H9 (cell line): Measurements from ENCODE around the gene BLMH. TPM values are rescaled to one million over a fixed set of nuclear protein-coding genes. Genes with fewer than 3 reads are reported as not detected.

Experiments used
- DNase-seq: peaks from one replicate; pipeline ENCODE4 v3.0.0-alpha.2; 2017
- H2AFZ ChIP-seq: one replicate; pipeline ENCODE4 v1.6.1; 2013; ENCODE audit warnings: mild to moderate bottlenecking, low read length, control low read depth, moderate library complexity
- H2AK5ac ChIP-seq: 2 replicates; pipeline ENCODE4 v1.6.1; 2013; ENCODE audit warnings: low read length, control low read depth, mixed read lengths; ENCODE audit not compliant: insufficient read length
- H2BK120ac ChIP-seq: one replicate; pipeline ENCODE4 v1.6.1; 2013; ENCODE audit warnings: low read depth, mild to moderate bottlenecking, low read length, control low read depth, inconsistent platforms; ENCODE audit not compliant: poor library complexity, severe bottlenecking
- H2BK12ac ChIP-seq: 2 replicates; pipeline ENCODE4 v1.6.1; 2013; ENCODE audit warnings: low read length, control low read depth, mixed read lengths, low read depth; ENCODE audit not compliant: insufficient read length
- H2BK15ac ChIP-seq: 2 replicates; pipeline ENCODE4 v1.6.1; 2013; ENCODE audit warnings: low read depth, low read length, control low read depth
- H2BK20ac ChIP-seq: one replicate; pipeline ENCODE4 v1.6.1; 2013; ENCODE audit warnings: low read depth, mild to moderate bottlenecking, low read length, control low read depth, inconsistent platforms; ENCODE audit not compliant: poor library complexity, severe bottlenecking
- H2BK5ac ChIP-seq: 2 replicates; pipeline ENCODE4 v1.6.1; 2013; ENCODE audit warnings: low read length, control low read depth, mixed read lengths; ENCODE audit not compliant: insufficient read length
- H3K14ac ChIP-seq: 2 replicates; pipeline ENCODE4 v1.6.1; 2013; ENCODE audit warnings: low read length, control low read depth; ENCODE audit not compliant: insufficient read depth
- H3K18ac ChIP-seq: 2 replicates; pipeline ENCODE4 v1.6.1; 2013; ENCODE audit warnings: low read depth, mild to moderate bottlenecking, mixed read lengths, low read length, control low read depth; ENCODE audit not compliant: insufficient read length
- H3K23ac ChIP-seq: 2 replicates; pipeline ENCODE4 v1.6.1; 2013; ENCODE audit warnings: low read length, control low read depth, mixed read lengths, low read depth; ENCODE audit not compliant: insufficient read length
- H3K23me2 ChIP-seq: 2 replicates; pipeline ENCODE4 v1.6.1; 2013; ENCODE audit warnings: low read depth, mild to moderate bottlenecking, mixed read lengths, low read length, control low read depth; ENCODE audit not compliant: insufficient read length, poor library complexity, severe bottlenecking
- H3K27ac ChIP-seq: 2 replicates; pipeline ENCODE4 v1.5.1; 2013; ENCODE audit warnings: low read length, control low read depth, mixed read lengths, low read depth; ENCODE audit not compliant: insufficient read length
- H3K27me3 ChIP-seq: 2 replicates; pipeline ENCODE4 v1.6.1; 2013; ENCODE audit warnings: low read length, control low read depth, inconsistent platforms; ENCODE audit not compliant: insufficient read depth
- H3K4ac ChIP-seq: 2 replicates; pipeline ENCODE4 v1.6.1; 2013; ENCODE audit warnings: low read depth, mild to moderate bottlenecking, control low read depth, inconsistent platforms, low read length, moderate library complexity
- H3K4me1 ChIP-seq: 2 replicates; pipeline ENCODE4 v1.6.1; 2013; ENCODE audit warnings: low read length, control low read depth, inconsistent platforms; ENCODE audit not compliant: insufficient read depth
- H3K4me2 ChIP-seq: 2 replicates; pipeline ENCODE4 v1.6.1; 2013; ENCODE audit warnings: low read length, control low read depth, mixed read lengths; ENCODE audit not compliant: insufficient read length, insufficient read depth
- H3K56ac ChIP-seq: 2 replicates; pipeline ENCODE4 v1.6.1; 2013; ENCODE audit warnings: low read depth, mild to moderate bottlenecking, mixed read lengths, low read length, control low read depth; ENCODE audit not compliant: insufficient read length
- H3K79me1 ChIP-seq: 2 replicates; pipeline ENCODE4 v1.6.1; 2013; ENCODE audit warnings: low read depth, mild to moderate bottlenecking, moderate library complexity, low read length, control low read depth, inconsistent platforms; ENCODE audit not compliant: insufficient read depth, poor library complexity, severe bottlenecking
- H3K79me2 ChIP-seq: 2 replicates; pipeline ENCODE4 v1.6.1; 2013; ENCODE audit warnings: low read length, control low read depth, inconsistent platforms; ENCODE audit not compliant: insufficient read depth
- H3K9ac ChIP-seq: 2 replicates; pipeline ENCODE4 v1.6.1; 2013; ENCODE audit warnings: low read length, control low read depth, mixed read lengths; ENCODE audit not compliant: insufficient read length; ENCODE audit errors: extremely low read depth
- H3K9me3 ChIP-seq: one replicate; pipeline ENCODE4 v1.6.1; 2013; ENCODE audit warnings: low read depth, low read length, inconsistent platforms; ENCODE audit not compliant: control insufficient read depth
- H3T11ph ChIP-seq: one replicate; pipeline ENCODE4 v1.6.1; 2013; ENCODE audit warnings: mild to moderate bottlenecking, low read length, control low read depth, inconsistent platforms
- H4K20me1 ChIP-seq: one replicate; pipeline ENCODE4 v1.6.1; 2013; ENCODE audit not compliant: control insufficient read depth, insufficient read length, insufficient read depth
- H4K5ac ChIP-seq: 2 replicates; pipeline ENCODE4 v1.6.1; 2013; ENCODE audit warnings: low read depth, mild to moderate bottlenecking, mixed read lengths, low read length, control low read depth; ENCODE audit not compliant: insufficient read length
- H4K8ac ChIP-seq: replicated peaks from 2 replicates; pipeline ENCODE4 v1.6.1; 2013; ENCODE audit warnings: low read length, control low read depth, mixed read lengths, low read depth; ENCODE audit not compliant: insufficient read length
- H4K91ac ChIP-seq: 2 replicates; pipeline ENCODE4 v1.6.1; 2013; ENCODE audit warnings: low read depth, mild to moderate bottlenecking, moderate library complexity, mixed read lengths, low read length, control low read depth; ENCODE audit not compliant: insufficient read length
- H3K27ac Mint-ChIP-seq, 3 experiments: 2 replicates in 2 of 3; 3 replicates in 1 of 3; pipeline ENCODE4 v1.8.0; 2020 to 2021; ENCODE audit warnings: mixed read lengths in 3 of 3, mild to moderate bottlenecking in 1 of 3, moderate library complexity in 1 of 3
- H3K27me3 Mint-ChIP-seq: 2 replicates; pipeline ENCODE4 v1.8.0; 2021; ENCODE audit warnings: low read depth, mild to moderate bottlenecking, moderate library complexity, mixed read lengths
- H3K36me3 Mint-ChIP-seq, 3 experiments: 2 replicates in 2 of 3; 3 replicates in 1 of 3; pipeline ENCODE4 v1.8.0; 2020 to 2021; ENCODE audit warnings: low read depth in 3 of 3, mixed read lengths in 3 of 3; ENCODE audit not compliant: insufficient read depth in 1 of 3
- H3K4me1 Mint-ChIP-seq, 2 experiments: 2 replicates each; pipeline ENCODE4 v1.8.0; 2020; ENCODE audit warnings: mixed read lengths in 2 of 2
- H3K4me3 Mint-ChIP-seq, 2 experiments: 2 replicates in 1 of 2; 3 replicates in 1 of 2; pipeline ENCODE4 v1.8.0; 2020 to 2021; ENCODE audit warnings: mild to moderate bottlenecking in 2 of 2, mixed read lengths in 2 of 2, moderate library complexity in 1 of 2
- H3K9me3 Mint-ChIP-seq, 2 experiments: 2 replicates in 1 of 2; 3 replicates in 1 of 2; pipeline ENCODE4 v1.8.0; 2020; ENCODE audit warnings: mild to moderate bottlenecking in 2 of 2, mixed read lengths in 2 of 2, moderate library complexity in 1 of 2
- CTCF ChIP-seq: fragments of 200-600 bp; sonication (generic); conservative IDR thresholded peaks from 3 replicates; pipeline ENCODE4 v1.8.0; 2021; ENCODE audit warnings: antibody characterized with exemption, mild to moderate bottlenecking
- WGBS: extraction: QIAGEN DNeasy Blood & Tissue Kit; methylation state at CpG from one replicate; pipeline ENCODE4 v1.1.7; 2013; ENCODE audit warnings: missing lambda C conversion rate, low lambda C conversion rate, mixed read lengths; ENCODE audit not compliant: insufficient read length; ENCODE audit errors: extremely low coverage; 5-methylcytosine and 5-hydroxymethylcytosine counted together
- total RNA-seq: library from RNA; stranded (reverse); gene quantifications from 2 replicates; pipeline ENCODE4 v1.2.1, GENCODE V29; 2021

Gene BLMH
- total RNA-seq, 1 experiment from 2014 or later, result 74.7 TPM

GRCh38 chr17:30274887-30275286 lies 16.9 kb downstream of the BLMH start:
- H4K91ac ChIP-seq, result no peak overlapping the region
- no peak overlapping the region for H3K27ac Mint-ChIP-seq
- no peak overlapping the region for H3K56ac ChIP-seq
- no peak overlapping the region for H3T11ph ChIP-seq
- no peak overlapping the region for H3K18ac ChIP-seq
- peaks cover 19 to 60% (median 44%) of the 10 kb centered on the region in 3 experiments; a peak in 6 of 7 replicates for H3K36me3 Mint-ChIP-seq
- H3K4ac ChIP-seq, result no peak overlapping the region
- H3K23ac ChIP-seq, result no peak overlapping the region
- no peak overlapping the region for H3K27ac ChIP-seq
- H3K79me2 ChIP-seq, result no peaks in the 10 kb centered on the region
- H3K14ac ChIP-seq, result no peak overlapping the region
- no peaks in the 10 kb centered on the region for H3K23me2 ChIP-seq
- no peak overlapping the region for H2BK120ac ChIP-seq
- H3K4me1 ChIP-seq, result no peaks in the 10 kb centered on the region
- H2BK12ac ChIP-seq, result no peak overlapping the region
- H3K4me1 Mint-ChIP-seq, result no peaks in the 10 kb centered on the region
- H3K9me3 Mint-ChIP-seq, result no peaks in the 10 kb centered on the region
- no peak overlapping the region for H2AK5ac ChIP-seq
- H3K27me3 ChIP-seq, result no peaks in the 10 kb centered on the region
- TF ChIP-seq CTCF, result no peak
- no peak overlapping the region for H3K4me2 ChIP-seq
- no peaks in the 10 kb centered on the region for H3K27me3 Mint-ChIP-seq
- no peak overlapping the region for H3K4me3 Mint-ChIP-seq
- H3K9me3 ChIP-seq, result no peaks in the 10 kb centered on the region
- no peaks in the 10 kb centered on the region for H4K20me1 ChIP-seq
- H2BK20ac ChIP-seq, result no peak overlapping the region
- H4K8ac ChIP-seq, result no peak overlapping the region
- WGBS, result no CpG with 5 or more reads among the region's 3 CpGs
- no peak overlapping the region for H4K5ac ChIP-seq
- H3K9ac ChIP-seq, result no peak overlapping the region
- no peak overlapping the region for H2BK5ac ChIP-seq
- no peak overlapping the region for H2AFZ ChIP-seq
- H2BK15ac ChIP-seq, result no peak overlapping the region
- DNase-seq, result no peak
- H3K79me1 ChIP-seq, result no peaks in the 10 kb centered on the region
